SW480 (cell line): ENCODE results near the gene MTRR.
A peak's percentile ranks its signal among the peaks of the same experiment; 100 is the strongest.

Experiments
- DNase-seq: peaks from one replicate; pipeline ENCODE4 v3.0.0-alpha.2; 2016; ENCODE audit warnings: low spot score

MTRR gene

GRCh38 chr5:7857361-7857760, 11.6 kb upstream of the MTRR start:
- DNase-seq = no peak

DNA sequence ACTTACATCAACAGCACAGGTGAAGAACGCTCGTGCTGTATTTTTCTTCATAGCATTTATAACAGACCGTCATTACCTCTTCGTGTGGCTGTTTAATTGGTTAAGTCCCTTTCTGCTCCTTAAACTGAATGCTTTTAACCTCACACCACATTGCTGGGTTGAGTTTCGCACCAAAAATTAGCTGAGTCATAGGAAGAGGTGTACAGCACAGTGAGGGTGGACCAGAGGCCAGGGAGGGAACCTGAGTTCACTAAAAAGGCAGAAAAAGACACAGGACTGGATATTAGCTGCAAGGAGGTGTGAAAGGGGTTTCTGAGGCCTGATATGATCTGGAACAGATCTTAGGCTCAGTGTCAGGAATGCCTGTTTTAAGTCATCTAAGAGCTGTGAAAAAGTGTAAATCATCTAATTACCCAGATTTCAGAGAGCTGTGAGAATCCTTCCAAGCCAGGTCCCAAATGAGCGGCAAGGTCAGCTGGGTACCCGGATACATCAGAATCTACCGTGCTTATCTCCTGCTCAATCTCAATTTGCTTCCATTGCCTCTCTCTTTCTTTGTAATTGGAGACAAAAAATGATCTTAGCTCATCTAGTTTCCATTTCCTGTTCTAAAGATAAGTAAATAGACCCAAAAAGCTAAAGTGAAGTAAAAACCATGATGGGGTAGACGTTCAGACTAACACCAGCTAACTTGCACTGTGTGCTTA, 10.9 kb upstream of the MTRR start:
- DNase-seq = no peak

- DNase-seq = no peak
Measured at GRCh38 chr5:7866196-7866595, 2.8 kb upstream of the MTRR start.

DNA sequence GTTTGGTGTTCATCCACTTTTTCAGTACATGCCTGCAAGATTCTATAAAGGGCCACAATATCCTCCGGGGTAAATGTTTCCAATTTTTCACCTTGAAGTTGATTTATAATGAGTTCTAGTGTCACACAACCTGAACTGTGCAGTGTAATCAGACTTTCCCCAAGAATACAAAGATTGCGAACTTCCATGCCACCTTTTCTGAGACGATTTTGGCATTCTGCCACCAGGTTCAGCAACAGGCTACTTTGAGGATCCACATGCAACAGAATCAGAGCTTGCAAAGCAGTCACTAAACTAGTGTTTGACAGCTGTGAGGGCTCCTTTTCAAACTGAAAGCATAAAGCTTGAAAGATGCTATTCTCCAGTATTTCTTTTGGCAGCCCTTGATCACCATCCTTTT, 1.7 kb upstream of the MTRR start:
- DNase-seq = no peak

GRCh38 chr5:7868427-7868772, 548 bp upstream of the MTRR start:
- DNase-seq = peak; percentile 14

- DNase-seq = no peak
Measured at GRCh38 chr5:7869474-7870136, 657 bp downstream of the MTRR start.

- no peak for DNase-seq
Measured at GRCh38 chr5:7871653-7872052, 2.7 kb downstream of the MTRR start.

GRCh38 chr5:7872517-7873130, 3.7 kb downstream of the MTRR start:
- no peak for DNase-seq

- no peak for DNase-seq
Measured at GRCh38 chr5:7873216-7873615, 4.3 kb downstream of the MTRR start.

- DNase-seq = no peak
Measured at GRCh38 chr5:7874639-7875038, 5.7 kb downstream of the MTRR start.

- DNase-seq = no peak
Measured at GRCh38 chr5:7875151-7875550, 6.2 kb downstream of the MTRR start.

DNA sequence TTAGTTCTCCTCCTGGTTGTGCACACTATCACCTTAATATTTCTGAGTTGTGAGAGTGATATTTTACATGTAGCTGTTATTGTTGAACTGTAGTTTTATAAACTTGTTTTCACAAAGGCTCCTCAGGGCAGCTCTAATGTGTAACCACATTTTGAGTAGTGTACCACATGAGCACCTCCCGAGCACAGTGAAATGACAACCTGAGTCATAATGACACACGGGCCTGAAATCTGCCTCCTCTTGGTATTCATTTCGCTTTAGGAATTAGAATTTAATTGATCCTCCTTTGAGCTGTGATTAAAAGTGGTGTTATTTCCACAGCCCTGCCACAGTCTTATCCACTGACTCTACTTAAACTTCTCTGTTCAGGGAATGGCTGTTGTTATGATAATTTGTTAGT, 7.9 kb downstream of the MTRR start:
- DNase-seq = no peak

DNA sequence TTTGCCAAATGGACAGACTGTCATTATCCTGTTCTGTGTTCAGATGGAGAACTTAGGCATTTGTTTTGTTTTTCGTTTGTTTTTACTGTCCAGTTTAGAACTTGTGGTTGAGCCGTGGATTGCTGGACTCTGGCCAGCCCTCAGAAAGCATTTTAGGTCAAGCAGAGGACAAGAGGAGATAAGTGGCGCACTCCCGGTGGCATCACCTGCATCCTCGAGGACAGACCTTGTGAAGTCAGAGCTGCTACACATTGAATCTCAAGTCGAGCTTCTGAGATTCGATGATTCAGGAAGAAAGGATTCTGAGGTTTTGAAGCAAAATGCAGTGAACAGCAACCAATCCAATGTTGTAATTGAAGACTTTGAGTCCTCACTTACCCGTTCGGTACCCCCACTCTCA, 8.9 kb downstream of the MTRR start:
- no peak for DNase-seq

DNA sequence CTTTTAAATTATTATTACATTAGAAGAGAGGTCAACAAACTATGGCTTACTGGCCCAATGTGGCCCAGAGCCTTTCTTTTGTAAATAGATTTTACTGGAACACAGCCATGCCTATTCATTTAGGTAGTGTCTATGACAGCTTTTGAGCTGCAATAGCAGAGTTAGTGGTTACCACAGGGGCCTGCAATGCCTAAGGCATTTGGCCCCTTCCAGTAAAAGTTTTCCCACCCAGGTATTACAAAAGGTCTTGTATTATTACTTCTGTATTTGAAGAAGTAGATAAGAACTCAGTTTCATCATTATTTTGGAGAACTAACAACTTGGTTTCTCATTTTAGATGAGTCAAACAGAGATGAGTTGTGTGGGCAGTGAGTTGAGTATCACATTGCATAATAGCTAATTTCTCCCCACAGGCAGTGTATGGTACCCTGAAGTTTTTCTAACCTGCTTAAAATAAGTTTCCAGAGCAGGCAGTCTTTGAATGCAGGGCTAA, 9.5 kb downstream of the MTRR start:
- no peak for DNase-seq

DNA sequence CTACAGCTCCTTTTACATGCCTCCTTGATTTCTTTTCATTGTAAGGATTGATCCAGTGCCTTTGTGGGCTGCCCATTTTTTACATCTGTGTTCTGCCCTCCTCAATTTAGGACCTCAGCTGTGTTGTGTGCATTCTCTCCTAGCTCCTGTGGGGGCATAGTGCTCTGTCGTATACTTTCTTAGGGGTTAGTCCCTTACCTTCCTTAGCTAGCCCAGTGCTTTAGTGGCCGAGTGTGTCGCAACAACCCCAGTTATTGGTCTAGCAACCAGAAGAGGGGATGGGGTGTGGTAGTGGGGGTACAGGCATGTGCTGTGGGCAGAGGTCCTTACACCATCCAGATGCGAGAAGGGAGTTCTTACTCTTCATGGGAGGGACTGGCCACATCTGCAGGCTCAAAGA, 12.1 kb downstream of the MTRR start:
- no peak for DNase-seq

DNA sequence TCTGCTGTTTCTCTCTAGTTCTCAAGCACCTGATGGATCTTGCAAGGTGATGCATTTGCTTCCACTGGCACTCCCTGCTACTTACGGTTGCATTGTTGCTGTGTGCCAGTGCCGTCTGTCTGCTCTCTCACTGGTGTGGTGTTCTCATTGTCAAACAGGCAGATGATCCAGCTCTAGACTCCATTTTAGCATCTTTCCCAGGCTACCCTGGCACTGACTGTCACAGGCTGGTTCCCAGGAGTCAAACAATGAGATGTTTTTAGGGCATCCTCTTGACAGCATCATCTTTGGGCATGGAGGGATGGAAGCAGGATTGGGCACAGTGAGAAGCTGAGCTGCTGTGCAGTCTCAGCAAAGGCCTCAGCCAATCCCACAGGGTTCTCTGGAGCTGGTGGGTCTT, 12.9 kb downstream of the MTRR start:
- DNase-seq = no peak

DNA sequence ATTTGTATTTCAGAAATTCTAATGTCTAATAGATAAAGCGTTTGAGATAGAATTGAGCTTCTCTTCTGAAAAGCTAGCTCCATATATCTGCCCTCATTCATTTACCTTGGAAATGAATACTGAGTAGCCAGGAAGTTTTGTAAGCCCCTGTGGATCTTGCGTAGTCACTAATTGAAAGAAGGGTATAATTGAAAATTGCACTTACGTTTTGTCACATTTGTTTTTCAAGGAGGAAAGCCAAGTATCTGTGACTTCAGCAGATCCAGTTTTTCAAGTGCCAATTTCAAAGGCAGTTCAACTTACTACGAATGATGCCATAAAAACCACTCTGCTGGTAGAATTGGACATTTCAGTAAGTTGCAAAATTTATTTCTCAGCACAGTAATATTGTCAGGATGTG, 14.0 kb downstream of the MTRR start:
- no peak for DNase-seq

DNA sequence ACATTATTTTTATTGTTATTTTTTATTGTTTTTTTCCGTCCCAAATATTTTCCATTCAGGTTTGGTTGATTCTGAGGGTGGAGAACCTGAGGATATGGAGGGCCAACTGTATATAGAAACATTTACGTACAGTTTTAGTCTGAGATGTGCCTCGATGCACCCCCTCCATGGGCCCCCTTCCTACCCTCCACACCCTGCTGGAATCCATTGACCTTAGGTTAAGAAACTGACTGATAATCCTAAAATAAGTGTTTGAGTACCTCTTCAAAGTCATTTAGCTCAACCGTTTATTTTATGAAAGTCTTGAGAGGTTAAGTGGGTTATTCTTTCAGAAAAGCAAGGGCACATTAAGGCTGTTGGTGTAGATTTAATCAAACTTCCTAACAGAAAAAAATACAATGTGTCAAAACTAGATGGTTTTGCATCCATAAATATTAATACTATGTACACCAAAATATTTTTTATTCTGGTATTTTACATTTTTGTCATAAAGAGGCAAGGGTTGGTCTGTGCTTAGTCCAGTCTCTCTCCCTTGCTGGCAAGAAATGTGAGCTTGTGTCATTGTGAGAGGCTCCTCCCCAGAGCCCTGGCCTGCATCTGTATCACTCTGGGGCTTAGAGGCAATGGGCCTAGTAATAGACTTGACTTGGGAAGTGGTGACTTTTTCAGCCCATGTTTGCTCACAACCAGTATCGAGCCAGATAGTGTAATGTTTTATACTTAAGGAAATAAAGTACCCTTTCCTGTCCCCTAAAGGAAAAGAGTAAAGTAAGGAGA, 15.7 kb downstream of the MTRR start:
- no peak for DNase-seq

GRCh38 chr5:7886849-7887475, 18.0 kb downstream of the MTRR start:
- peak; percentile 47 for DNase-seq

DNA sequence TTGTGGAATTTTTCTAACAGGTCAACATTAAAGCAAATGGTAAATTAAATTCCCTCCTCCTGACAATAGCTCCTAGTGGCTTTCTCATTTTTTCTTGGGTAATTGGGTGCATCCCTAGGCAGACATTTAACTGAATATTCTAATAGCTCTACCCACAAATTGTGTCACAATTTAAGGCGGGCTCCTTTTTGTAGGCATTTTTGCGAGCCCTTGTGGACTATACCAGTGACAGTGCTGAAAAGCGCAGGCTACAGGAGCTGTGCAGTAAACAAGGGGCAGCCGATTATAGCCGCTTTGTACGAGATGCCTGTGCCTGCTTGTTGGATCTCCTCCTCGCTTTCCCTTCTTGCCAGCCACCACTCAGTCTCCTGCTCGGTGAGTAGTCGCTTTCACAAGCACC, 20.0 kb downstream of the MTRR start:
- no peak for DNase-seq

DNA sequence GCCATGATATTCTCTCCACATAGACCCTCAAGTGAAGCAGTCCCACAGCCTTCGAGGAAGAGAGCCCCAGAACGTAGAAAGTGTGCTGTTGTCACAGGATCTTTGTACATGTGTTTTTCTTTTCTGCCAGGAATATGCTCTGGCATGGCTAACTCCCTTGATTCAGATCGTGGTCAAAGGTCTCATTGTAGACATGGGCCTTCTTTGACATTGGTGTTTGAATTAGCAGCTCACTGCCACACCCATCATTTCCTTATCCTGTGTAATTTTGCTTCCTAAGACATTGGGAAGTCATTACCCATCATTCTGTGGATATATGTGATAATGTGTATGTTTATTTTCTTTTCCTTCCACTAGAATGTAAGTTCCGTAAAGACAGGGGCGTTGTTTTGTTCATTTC, 25.5 kb downstream of the MTRR start:
- no peak for DNase-seq

DNA sequence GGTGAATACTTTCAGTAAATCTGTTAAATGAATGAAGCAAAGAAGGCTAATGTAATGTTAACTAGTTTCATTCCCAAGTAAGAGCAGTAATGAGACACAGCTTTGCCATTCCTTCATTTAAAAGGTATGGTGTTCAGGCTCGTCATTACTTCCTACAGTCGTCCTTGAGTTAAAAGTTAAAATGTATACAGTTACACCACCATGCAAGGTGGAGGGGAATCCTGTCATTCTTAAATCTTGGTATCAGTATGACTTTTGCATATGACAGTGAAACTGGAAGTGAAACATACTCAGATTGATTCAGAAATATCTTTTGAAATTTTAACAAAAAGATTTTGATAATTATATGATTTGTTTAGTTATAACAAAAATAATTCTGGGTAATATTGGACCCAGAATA, 25.9 kb downstream of the MTRR start:
- DNase-seq = no peak
